NCI-H2107 (cell line): Measurements from ENCODE around the gene ZBTB8OS.
"Not testable (repeated sequence)": the region's sequence is repeated elsewhere in the genome, so short reads cannot be mapped to it uniquely, and the experiment has no call there.

Source experiments
- DNase-seq: peaks from one replicate; lab custom pipeline; 2025; lab: John Stamatoyannopoulos, UW

The ZBTB8OS gene

DNA sequence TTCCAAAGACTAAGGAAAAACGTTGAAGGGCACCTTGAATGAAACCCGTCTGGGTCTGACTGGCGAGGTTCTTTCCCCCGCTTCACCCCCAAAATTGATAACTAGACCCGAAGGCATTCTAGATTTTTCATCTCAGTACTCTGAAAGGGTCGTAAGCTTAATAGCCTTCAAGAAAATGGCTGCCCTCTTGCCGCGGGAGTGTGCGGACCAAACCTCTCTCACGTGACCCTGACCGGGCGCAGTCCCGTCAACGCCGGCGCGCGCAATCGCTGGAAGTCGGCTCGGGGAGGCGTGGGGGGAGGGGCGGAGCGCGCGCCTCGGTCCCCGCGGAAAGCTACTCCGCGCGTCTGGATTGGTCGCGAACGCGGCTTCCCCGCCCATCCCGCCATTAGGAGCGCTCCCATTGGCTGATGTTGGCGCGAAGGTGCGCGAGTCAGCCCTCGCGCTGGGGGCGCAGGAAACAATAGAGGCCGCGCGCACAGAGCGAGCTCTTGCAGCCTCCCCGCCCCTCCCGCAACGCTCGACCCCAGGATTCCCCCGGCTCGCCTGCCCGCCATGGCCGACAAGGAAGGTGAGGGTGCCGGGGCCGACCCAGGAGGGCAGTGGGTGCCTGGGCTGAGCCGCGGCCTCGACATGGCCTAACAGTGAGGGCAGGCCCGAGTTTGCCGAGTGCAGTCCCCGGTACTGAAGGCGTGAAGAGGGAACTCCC, 556 bp upstream of the ZBTB8OS start, which contains the start of gene RBBP4:
TSS of gene RBBP4 (plus strand) at position 457 of the 709 bp plus-strand sequence. CDS start at position 556, 99 bp downstream.
- DNase-seq, result peak; percentile 98

GRCh38 chr1:32647308-32648134, 2.8 kb downstream of the ZBTB8OS start:
- no peak for DNase-seq

- DNase-seq, result no peak
Measured at GRCh38 chr1:32644426-32644825, 5.9 kb downstream of the ZBTB8OS start.

GRCh38 chr1:32642292-32642827, 8.0 kb downstream of the ZBTB8OS start:
- not testable (repeated sequence) for DNase-seq

DNA sequence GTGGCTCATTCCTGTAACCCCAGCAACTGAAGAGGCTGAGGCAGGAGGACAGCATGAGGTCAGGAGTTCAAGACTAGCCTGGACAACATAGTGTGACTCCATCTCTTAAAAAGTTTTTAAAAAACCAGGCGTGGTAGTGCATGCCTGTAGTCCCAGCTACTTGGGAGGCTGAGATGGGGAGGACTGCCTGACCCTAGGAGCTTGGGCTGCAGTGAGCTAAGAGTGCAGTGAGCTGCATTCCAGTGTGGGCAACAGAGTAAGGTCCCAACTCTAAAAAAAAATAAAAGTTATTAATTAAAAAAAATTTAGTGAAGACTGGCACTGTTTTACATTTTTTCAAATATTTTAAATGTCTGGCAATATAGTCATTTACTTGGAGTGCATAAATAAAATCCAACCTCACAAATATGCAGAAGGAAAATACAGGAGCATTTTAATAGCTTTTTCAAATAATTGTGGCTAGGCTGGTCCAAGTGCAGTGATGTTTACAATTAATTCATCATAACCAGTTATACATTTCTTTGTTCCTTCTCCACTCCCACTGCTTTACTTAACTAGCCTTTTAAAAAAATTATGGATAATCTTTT, 10.8 kb downstream of the ZBTB8OS start:
- DNase-seq, result no peak

GRCh38 chr1:32636914-32637645, 13.3 kb downstream of the ZBTB8OS start:
- DNase-seq, result no peak

DNA sequence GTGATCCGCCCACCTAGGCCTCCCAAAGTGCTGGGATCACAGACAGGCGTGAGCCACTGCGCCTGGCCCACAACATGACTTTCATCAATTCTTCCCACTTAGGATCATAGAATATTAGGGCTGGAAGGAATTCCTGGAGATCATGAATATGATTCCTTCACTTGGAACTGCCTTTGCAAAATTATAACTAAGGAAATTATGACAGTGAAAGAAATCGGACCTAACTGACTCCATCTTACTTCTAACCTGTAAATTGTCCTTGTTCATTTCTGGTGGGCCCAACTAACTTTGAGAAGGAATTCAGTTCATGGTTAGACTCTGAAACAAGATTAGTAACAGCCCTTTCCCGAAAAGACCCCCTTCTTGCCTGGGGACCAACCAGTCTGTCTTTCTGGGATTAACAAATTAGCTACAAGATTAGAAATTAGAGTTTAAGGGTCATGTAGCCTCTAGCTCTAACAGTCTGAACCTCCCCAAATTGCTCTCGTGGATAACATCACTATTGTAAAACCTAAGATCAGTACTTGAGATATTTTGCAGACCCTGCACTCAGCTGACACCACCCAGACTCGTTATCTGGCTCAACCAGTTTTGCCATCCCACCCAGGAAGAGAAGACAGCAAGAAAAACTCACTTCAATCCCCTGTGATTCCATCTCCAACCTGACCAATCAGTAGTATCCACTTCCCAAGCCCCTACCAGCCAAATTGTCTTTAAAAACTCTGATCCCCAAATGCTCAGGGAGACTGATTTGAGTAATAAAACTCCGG, 14.7 kb downstream of the ZBTB8OS start:
- no peak for DNase-seq

DNA sequence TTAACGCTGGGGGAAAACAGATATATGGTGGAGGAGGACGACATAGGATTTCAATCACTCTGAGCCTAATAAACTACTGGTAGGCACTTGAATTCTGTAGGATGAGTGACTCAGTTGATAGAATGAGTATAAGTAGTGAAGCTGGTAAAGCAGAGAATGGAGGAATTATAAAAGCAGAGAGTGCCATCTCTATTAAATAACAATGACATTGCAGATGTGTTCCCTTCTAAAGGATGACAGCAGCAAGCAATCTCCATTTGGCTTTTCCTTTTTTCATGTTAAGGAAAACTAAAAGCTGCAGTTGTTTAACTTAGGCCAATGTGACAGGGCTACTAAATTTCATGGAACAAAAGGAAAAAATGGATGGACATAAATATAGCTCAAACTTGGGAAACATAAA, 17.5 kb downstream of the ZBTB8OS start:
- no peak for DNase-seq

- not testable (repeated sequence) for DNase-seq
Measured at GRCh38 chr1:32630173-32630572, 20.2 kb downstream of the ZBTB8OS start.

DNA sequence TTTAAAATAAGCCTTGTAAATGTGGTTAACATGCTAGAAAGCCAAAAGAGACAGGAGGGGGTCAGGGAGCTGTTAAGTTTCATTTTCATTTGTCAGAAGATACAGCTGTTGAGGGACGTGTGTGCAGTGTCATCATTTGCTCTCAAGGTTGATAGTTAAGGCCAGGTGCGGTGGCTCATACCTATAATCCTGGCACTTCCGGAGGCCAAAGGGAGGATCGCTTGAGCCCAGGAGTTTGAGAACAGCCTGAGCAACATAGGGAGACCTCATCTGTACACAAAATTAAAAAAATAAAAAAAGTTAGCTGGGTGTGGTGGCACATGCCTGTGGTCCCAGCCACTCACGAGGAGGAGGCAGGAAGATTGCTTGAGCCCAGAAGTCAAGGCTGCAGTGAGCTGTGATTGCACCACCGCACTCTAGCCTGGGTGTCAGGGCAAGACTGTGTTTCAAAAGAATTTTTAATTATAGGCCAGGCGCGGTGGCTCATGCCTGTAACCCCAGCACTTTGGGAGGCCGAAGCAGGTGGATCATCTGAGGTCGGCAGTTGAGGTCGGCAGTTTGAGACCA, 22.7 kb downstream of the ZBTB8OS start:
- DNase-seq, result no peak

DNA sequence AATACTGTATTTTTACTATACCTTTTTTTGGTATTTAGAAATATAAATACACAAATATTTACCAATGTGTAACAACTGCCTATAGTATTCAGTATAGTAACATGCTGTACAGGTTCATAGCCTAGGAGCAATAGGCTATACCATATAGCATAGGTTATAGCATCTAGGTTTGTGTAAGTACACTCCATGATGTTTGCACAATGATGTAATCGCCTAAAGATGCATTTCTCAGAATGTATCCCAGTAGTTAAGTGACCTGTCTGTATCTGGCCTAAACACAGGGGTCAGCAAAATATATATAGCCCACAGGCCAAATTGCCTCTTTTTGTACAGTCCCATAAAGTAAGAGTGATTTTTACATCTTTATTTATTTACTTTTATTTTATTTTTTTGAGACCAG, 24.2 kb downstream of the ZBTB8OS start:
- DNase-seq, result no peak

DNA sequence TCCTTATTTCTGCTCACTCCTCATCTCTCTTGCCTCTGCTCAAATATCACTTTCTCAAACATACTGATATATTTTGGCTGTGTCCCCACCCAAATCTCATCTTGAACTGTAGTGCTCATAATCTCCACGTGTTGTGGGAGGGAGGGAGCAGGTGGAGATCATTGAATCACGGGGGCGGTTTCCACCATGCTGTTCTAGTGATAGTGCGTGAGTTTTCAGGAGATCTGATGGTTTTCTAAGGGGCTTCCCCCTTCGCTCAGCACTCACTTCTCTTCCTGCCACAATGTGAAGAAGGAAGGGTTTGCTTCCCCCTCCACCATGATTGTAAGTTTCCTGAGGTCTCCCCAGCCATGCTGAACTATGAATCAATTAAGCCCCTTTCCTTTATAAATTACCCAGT, 26.6 kb downstream of the ZBTB8OS start:
- no peak for DNase-seq

DNA sequence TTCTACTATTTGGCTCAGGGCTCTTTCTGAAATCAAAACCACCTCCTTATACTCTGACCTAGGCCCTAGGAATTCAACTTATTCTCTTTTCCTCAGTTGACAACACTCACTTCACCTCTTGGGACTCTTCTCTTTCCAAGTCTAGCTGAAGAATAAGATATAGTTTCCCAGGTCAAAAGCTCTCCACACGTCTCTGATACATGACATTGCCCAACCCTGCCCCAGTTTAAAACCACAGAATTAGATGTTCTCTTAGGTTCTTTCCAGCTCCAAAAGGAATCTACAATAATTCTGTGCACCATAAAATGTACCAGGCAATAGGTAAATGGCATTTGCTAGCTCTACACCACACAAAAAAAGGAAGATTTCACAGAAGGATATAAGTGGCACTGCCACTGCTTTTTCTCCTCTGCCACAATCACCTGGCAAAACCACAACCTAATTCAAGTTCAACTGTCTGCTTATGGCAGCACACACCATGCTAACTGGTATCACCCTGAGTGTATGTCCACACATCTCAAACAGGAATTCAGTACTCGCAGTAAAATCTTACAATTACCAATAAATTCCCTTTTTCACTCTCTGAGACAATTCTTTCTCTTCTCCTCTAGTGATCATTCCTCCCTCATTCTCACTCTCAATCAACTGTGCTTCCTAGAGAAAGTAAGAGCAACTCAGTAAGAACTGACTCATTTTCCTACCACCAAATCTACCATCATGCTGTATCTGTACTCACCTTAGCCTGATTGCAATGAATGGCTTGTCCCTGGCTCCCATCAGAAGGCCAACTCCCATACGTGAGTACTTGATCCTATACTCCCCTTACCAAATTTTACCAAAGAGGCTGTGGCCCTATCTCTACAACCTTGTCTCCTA, 27.3 kb downstream of the ZBTB8OS start:
- DNase-seq, result no peak

DNA sequence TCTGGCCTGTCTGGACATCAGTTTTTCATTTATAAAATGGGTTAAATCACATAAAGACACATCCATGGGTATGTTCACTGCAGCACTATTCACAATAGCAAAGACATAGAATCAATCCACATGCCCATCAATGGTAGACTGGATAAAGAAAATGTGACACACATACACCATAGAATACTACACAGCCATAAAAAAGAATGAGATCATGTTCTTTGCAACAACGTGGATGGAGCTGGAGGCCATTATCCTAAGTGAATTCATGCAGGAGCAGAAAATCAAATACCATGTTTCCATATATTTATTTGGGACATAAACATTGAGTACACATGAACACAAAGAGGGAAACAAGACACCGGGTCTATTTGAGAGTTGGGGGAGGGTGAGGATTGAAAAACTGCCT, 28.1 kb downstream of the ZBTB8OS start:
- no peak for DNase-seq

DNA sequence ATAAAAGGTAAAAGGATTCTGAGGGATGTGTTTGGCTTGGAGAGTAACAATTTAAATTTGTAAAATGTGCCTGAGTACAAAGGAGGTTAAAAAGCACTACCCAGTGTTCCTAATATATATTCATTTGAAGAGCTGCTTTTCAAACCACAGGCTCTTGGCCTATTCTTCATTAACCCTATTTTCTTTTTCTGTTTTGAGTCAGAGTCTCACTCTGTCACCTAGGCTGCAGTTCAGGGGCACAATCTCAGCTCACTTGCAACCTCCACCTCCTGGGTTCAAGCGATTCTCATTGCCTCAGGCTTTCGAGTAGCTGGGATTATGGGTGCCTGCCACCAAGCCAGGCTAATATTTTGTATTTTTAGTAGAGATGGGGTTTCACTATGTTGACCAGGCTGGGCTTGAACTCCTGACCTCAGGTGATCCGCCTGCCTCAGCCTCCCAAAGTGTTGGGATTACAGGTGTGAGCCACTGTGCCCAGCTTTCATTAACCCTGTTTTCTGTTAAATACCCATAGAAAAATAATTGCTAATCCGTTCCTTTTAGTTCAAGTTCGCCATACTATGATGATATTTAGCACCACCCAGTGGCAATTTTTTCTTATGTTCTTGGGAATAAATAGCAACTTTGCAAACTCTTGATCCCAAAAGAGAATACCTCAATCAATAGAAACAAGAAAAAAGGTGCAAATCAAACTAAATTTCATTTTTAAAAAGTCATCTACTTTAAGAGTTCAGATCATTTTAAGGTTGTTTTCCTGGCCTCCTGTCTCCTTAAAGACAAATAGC, 30.5 kb downstream of the ZBTB8OS start:
- no peak for DNase-seq

GRCh38 chr1:32618673-32619221, 31.6 kb downstream of the ZBTB8OS start:
- no peak for DNase-seq

- no peak for DNase-seq
Measured at GRCh38 chr1:32613472-32613871, 36.9 kb downstream of the ZBTB8OS start.

DNA sequence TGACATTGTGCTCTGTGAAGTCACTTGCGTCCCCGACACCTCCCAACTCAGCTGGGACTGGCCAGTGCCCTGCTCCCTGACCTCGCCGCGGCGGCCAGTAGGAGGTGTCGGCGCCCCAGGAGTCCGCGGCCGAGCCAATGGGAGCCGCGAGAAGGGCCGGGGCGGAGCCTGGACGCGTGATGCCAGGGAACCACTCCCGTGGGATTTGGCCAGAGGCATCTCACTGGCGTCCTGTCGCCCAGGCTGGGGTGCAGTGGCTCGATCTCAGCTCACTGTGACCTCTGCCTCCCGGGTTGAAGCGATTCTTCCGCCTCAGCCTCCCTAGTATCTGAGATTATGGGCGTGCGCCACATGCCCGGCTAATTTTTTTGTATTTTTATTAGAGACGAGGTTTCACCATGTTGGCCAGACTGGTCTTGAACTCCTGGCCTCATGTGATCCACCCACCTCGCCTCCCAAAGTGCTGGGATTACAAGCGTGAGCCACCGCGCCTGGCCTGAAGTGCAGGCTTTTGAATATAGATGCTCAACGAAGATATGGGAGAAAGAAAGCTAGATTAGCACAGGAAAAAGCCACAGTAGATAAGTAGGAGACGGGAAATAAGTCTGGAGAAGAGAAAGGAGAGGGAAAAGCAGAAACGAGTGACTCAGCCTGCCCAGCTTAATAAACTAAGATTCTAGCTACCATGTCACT, 38.0 kb downstream of the ZBTB8OS start:
- peak; percentile 93 for DNase-seq
